Stromal cell of bone marrow (primary cell): ENCODE data around the gene RPP25L.

Source experiments
- DNase-seq: peaks from one replicate; pipeline ENCODE4 v3.0.0-alpha.2; 2012; ENCODE audit warnings: low read depth

Gene RPP25L

GRCh38 chr9:34585946-34586669 lies 25.8 kb downstream of the RPP25L start:
- no peak for DNase-seq

GRCh38 chr9:34584970-34585369 lies 26.9 kb downstream of the RPP25L start:
- no peak for DNase-seq

DNA sequence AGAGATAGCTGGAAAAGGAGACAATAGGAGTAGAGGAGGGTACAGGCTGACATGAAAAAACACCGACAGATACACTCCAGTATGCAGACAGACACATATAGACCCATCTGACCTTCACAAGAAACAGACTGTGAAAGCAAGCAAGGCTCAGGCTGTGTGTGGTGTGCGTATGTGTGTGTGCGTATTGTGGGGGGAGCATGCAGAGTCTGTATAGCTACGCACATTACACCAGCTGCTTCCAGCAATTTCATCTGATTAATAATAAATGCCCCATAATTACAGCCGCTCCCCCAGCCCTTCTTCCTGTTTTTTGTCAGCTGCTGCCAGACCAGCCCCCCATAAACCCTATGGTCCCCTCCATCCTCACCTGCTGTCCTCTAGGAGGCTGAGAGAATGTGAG lies 29.1 kb downstream of the RPP25L start:
- no peak for DNase-seq

DNA sequence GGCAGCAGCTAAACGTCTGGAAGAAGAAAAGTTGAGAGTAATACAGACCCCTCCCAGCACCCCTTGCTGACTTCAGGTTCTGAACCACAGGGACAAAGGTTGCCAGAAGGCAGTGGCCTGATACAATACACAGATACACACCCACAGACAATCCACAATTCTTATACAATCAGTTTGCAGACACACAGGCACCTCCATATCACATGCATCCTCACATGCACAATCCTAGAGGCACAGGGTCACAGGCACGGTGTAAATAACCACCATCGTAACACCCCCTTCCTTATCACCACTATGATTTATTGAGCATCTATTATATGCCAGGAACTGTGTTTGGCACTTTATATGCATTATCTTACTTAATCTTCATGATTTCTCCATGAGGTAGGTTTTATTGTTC lies 30.6 kb downstream of the RPP25L start:
- DNase-seq = no peak

GRCh38 chr9:34580358-34580757 lies 31.5 kb downstream of the RPP25L start:
- no peak for DNase-seq

GRCh38 chr9:34579808-34580163 lies 32.1 kb downstream of the RPP25L start:
- DNase-seq = no peak

DNA sequence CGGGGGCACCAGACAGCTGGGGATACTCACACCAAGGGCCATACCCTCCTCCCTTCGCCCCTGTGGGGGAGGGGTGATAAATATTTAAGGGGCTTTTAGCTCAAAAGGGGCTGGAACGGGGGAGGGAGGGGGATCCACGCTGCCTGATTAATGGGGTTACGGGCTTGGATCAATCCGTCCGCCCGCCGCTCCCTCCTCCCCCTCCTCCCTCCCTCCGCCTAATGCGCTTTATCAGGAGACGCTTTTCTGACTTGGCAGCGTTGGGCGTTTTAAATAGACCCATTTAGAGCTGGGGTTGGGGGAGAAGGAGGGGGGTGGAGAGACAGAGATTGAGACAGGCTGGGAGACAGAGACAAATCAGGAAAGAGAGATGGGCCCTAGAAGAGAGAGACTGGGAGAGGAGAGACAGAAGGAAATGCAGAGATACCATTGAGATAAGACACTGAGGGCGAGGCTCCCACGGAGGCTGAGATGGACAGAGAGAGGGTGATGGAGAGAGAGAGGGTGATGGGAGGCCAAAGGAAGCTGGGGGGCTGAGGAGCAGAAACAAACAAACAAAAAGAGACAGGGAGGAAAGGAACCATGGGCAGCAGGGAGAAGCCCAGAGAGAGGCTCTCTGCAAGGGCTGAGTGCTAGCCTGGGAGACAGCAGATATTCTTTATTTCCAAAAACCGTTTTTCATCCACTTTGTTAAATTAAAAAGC lies 32.6 kb downstream of the RPP25L start:
- no peak for DNase-seq

DNA sequence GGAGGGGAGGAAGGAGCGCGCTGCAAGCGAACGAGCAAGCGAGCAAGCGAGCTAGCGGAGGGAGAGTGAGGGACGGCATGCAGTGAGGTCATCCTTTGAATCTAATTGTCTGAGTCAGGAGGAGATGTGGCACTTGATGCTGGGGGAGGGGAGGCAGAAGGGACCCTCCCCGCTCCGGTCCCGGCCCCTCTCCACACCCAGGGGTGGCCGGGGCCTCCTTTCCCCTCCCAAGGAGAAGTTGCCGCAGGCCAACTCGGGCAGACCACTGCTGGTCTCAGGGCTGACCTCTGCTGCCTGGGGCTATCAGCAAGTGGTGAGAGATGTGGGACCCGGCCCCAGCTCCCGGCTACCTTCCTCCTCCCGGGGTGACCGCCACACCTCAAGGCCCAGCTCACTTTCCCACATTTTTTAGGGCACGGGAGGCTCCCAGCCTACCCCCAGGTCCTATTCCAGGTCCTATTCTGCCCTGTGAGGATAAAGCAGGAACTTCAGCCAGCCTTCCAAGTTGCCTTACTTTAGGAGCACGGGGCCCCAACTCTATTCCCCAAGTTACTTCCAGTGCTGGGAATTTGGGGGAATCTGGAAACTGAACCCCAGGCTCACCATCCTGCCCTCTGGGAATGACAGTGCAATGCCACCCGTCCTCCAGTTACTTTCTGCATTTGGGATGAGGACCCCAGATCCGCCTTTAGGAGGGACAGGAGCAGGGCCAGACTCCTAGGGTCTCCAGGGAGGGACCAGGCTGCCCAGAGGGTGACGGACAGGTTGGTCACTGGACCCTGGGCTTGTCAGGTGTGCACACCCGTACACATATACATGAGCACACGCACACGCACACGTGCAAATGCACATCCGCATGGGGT lies 33.4 kb downstream of the RPP25L start:
- DNase-seq = peak; percentile 19

DNA sequence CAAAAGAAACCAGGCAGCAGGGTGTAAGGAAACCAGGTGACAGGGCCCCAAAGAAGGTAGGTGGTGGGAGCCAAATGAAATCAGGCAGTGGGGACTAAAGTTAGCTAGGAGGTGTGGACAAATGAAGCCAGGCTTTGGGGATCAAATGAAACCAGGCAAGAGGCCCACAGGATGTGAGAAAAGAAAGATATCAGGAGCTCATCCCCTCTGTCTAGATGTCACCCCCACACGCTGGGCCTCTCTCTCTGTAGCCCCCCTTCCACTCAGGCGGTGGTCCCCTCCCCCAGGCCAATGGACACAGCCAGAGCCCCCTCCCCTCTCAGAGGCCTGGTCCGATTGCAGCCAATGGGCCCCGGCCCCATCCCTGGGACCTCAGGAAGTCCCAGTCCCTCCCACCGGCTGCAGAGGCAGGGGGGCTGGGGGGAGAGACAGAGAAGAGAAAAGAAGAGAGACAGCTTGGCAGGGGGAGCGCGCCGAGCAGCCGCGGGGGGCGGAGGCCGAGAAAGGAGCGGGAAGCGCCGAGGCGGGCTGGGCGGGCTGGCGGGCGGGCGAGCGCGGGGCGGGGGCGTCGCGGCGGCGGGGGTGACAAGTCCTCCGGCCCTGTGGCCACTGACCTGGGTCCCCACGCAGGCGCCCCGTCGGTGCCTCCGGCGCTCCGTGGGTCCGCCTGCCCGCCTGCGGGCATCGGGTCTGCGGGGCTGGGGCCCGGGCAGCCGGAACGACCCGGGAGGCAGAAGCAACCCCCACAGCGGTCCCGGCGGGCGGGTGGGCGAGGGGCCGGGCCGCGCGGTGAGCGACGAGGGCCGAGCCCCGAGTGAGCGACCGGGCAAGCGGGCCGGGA lies 34.3 kb downstream of the RPP25L start:
- no peak for DNase-seq

DNA sequence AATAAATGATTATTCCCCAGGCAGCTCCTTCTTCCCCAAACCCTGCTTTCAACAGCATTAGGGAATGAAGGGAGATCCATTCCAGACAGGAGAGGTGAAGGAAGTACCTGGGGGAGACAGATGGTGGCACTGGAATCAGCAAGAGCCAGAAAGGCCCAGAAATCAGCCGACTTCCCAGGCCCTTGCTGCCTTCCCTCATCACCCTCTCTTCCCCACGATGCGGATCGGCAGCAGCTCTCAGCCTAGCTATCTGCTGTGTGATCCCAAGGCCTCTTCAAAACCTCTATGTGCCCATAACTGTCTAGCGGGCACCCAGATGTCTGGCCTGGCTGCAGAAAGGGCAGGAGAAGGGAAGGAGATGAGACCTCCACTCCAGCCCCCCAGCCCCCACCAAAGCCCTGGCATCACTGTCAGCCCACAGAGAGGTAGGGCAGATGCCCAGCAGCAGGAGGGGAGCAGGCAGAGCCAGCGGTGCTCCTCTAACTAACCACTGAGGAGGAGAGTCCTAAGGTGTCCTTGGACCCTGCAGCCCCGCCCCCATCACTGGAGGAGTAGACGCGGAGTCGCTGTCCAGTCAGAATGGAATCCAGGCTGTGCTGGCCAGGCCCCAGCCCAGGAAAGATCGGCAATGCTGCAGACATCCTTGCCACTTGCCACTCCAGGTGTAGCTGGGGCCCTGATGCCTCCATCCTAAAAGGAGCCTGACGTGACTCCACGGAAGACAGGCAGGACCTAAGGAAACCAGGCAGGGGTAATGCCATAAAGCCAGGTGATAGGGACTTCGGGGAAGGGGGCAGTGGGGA lies 35.1 kb downstream of the RPP25L start:
- DNase-seq = no peak

DNA sequence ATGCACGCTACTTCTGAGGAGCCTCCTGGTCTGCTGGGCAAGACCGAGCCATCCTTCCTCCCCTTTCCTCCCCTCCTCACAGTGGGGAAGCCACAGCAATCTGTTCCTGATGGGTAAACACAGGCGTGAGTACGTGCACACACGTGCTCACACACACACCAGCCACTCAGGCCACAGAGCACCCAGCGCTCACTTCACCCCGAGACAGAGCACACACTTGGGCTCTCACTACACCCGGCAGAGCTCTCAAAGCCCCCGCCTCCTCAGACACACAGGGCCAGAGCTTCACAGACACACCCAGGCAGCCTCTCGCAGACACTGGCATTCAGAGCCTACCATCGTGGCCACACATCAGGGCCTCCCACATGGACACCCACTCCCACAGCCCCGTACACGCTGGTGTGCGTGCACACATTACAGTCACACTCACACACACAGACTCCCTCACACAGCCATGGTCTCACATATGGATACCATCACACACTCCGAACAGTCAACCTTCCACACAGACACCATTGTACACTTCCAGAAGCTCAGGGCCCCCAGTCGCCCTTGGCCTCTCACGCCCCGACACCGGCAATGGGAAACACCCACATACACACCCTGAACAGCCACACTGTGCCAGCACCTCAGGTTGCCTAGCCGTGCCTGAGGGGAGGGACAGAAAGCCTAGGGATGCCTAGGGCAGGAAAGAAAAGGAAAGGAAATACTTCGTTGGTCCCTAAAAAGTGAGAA lies 35.9 kb downstream of the RPP25L start:
- no peak for DNase-seq

DNA sequence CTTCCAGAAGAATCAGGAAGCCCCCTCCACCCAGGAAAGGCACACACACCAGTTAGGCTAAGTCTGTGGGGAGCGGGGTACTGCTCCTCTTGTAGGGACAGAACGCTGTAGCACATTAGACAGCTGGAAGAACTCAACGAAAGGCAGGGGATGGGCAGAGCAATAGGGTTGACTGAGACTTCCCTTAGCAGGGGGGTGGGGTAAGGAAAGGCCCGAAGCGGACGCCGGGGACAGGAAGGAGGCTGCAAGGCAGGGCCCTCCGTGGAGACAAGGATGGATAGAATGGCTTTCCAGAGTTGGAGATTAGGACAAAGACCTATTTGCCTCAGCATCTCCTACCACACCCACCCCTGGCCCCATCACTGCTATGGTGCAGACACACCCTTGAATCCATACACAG lies 36.7 kb downstream of the RPP25L start:
- no peak for DNase-seq

DNA sequence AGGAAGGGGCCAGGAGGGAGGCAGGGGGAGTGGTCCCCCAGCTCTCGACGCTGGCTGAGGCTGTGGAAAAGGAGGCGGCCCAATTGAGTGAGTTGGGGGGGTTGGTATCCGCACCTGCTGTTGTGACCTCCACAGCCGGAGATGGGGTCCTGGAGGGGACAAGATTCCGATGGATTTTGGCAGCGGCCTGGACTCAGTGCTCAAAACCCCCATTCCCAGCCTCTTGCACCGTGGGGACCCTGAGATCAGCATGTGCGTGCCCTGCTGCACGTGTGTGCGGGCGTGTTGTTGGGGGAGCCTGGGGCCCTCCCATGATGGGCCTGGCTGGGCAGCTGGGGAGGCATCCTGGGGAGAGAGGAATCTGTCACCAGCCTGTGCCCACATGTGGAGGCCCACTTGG lies 37.3 kb downstream of the RPP25L start:
- no peak for DNase-seq

DNA sequence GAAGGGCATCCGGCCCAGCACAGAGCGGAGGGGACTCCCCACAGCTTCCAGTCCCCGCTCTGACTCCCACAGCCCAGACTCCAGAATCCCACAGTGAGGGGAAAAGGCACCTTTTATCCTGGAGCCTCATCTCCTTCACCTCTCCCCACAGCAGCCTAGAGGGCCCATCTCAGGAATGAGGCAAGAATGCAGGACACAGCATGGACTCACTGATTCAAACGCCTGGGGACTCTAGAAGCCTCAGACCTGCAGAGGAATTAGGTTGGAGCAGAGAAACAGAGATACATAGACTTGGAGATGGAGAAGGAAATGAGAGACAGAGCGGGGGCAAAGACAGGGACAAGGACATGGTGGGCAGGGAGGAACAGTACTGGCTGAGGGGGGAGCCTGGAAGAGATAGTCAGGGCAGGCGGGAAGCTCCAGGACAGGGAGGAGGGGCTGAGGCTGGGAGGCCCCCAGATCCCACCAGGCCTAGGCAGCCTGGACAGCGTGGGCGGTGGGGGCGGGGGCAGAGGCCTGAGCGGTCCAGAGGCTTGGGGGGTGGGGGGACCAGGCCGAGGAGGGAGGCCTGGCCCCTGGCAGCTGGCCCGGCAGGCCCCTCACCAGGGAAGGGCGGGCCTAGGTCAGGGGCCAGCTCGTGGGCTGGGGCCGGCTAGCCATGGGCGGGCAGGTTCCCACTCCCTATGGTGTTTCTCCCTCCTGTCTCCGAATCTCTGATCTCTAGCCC lies 38.1 kb downstream of the RPP25L start:
- DNase-seq = no peak

DNA sequence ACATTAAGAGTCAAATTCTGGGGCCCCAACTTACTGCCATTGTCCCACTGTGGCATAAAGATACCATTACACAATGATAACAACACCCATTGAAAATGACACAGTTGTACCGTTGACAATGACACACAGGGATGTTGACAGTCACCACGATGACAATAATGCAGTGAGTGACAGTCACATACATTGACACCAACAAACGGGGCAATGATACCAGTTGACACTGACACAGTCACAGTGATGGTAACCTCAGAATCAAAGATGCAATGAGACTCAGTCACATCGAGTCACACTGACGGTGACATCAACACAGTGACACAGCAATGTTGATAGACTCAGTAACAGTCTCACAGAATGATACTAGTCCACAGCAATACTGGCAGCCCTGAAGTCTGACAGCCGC lies 39.3 kb downstream of the RPP25L start:
- DNase-seq = no peak

- DNase-seq = no peak
These were observed 39.8 kb downstream of the RPP25L start for GRCh38 chr9:34572092-34572491.

- no peak for DNase-seq
These were observed 40.5 kb downstream of the RPP25L start for GRCh38 chr9:34571481-34571810.

GRCh38 chr9:34570809-34571480 lies 41.0 kb downstream of the RPP25L start:
- no peak for DNase-seq

GRCh38 chr9:34570376-34570775 lies 41.5 kb downstream of the RPP25L start:
- no peak for DNase-seq
